IMR-90 (cell line): ENCODE results near the gene ANKRD35. TPM values are rescaled to one million over a fixed set of nuclear protein-coding genes. Genes with fewer than 3 reads are reported as not detected.

Source experiments
- ATAC-seq: fragments of 200-7000 bp; cut with Tn5 transposase; 2 replicates; pipeline ENCODE4 v1.9.1; 2020; ENCODE audit warnings: low read depth, mild to moderate bottlenecking, moderate library complexity
- BruUV-seq: library from RNA; stranded (reverse); fragments of 400-500 nt; replicated peaks from 2 replicates; lab custom pipeline; 2021; lab: Mats Ljungman, UMichigan
- CTCF ChIA-PET: fragments of 300-600 bp; formaldehyde crosslinking; extraction: SDS; loops from one replicate; lab custom pipeline; 2021; ENCODE audit warnings: antibody characterized with exemption; lab: Yijun Ruan, JAX
- POLR2A ChIA-PET: fragments of 300-600 bp; sonication (Branson Sonifier 250); formaldehyde crosslinking; loops from one replicate; lab custom pipeline; 2022; ENCODE audit warnings: antibody characterized with exemption; ENCODE audit not compliant: unreplicated experiment; lab: Charles Lee
- DNase-seq: peaks from one replicate; pipeline ENCODE4 v3.0.0; 2013
- H2AFZ ChIP-seq: replicated peaks from 2 replicates; pipeline ENCODE3; 2013; ENCODE audit warnings: low read length, mild to moderate bottlenecking; ENCODE audit not compliant: poor library complexity
- H2AK5ac ChIP-seq: 2 replicates; pipeline ENCODE4 v1.6.1; 2013; ENCODE audit warnings: low read depth, low read length, inconsistent platforms
- H2AK9ac ChIP-seq: replicated peaks from 2 replicates; pipeline ENCODE3; 2013; ENCODE audit warnings: mild to moderate bottlenecking, low read depth, low read length, moderate library complexity; ENCODE audit not compliant: poor library complexity
- H2BK120ac ChIP-seq: 2 replicates; pipeline ENCODE4 v1.6.1; 2013; ENCODE audit warnings: low read depth, low read length, inconsistent platforms
- H2BK15ac ChIP-seq: 3 replicates; pipeline ENCODE4 v1.6.1; 2013; ENCODE audit warnings: low read depth, low read length, inconsistent platforms
- H2BK20ac ChIP-seq: 2 replicates; pipeline ENCODE4 v1.6.1; 2013; ENCODE audit warnings: low read depth, mild to moderate bottlenecking, inconsistent platforms, low read length, moderate library complexity
- H2BK5ac ChIP-seq: 2 replicates; pipeline ENCODE4 v1.6.1; 2013; ENCODE audit warnings: mild to moderate bottlenecking, low read depth, low read length, inconsistent platforms; ENCODE audit not compliant: poor library complexity, severe bottlenecking
- H3K14ac ChIP-seq: replicated peaks from 2 replicates; pipeline ENCODE4 v1.6.1; 2013; ENCODE audit warnings: low read depth, low read length, inconsistent platforms
- H3K18ac ChIP-seq: 2 replicates; pipeline ENCODE4 v1.6.1; 2013; ENCODE audit warnings: low read depth, low read length, control low read depth
- H3K23ac ChIP-seq: 2 replicates; pipeline ENCODE4 v1.6.1; 2013; ENCODE audit warnings: low read depth, low read length, inconsistent platforms
- H3K27ac ChIP-seq: 2 replicates; pipeline ENCODE4 v1.5.1; 2013; ENCODE audit warnings: mild to moderate bottlenecking, control low read depth, low read length; ENCODE audit not compliant: insufficient read depth
- H3K27me3 ChIP-seq: 2 replicates; pipeline ENCODE4 v1.6.1; 2013; ENCODE audit warnings: low read length; ENCODE audit not compliant: control insufficient read depth, insufficient read depth
- H3K36me3 ChIP-seq: 2 replicates; pipeline ENCODE4 v1.6.1; 2013; ENCODE audit warnings: low read length, mixed read lengths; ENCODE audit not compliant: control insufficient read depth, insufficient read depth
- H3K4ac ChIP-seq: 2 replicates; pipeline ENCODE4 v1.6.1; 2013; ENCODE audit warnings: low read depth, low read length, inconsistent platforms
- H3K4me1 ChIP-seq: 2 replicates; pipeline ENCODE4 v1.6.1; 2013; ENCODE audit warnings: low read length, mixed read lengths; ENCODE audit not compliant: control insufficient read depth, insufficient read depth
- H3K4me2 ChIP-seq: 2 replicates; pipeline ENCODE4 v1.6.1; 2013; ENCODE audit warnings: low read depth, mild to moderate bottlenecking, control low read depth, low read length, moderate library complexity
- H3K4me3 ChIP-seq: 2 replicates; pipeline ENCODE4 v1.5.1; 2013; ENCODE audit warnings: low read depth, mild to moderate bottlenecking, control low read depth, low read length, moderate library complexity; ENCODE audit not compliant: insufficient read depth
- H3K56ac ChIP-seq: 2 replicates; pipeline ENCODE4 v1.6.1; 2013; ENCODE audit warnings: low read length, inconsistent platforms; ENCODE audit not compliant: insufficient read depth; ENCODE audit errors: extremely low read depth
- H3K79me1 ChIP-seq, 2 experiments: 2 replicates each; pipeline ENCODE4 v1.6.1; 2013; ENCODE audit warnings: low read length in 2 of 2, inconsistent platforms in 1 of 2, low read depth in 1 of 2
- H3K9ac ChIP-seq: 2 replicates; pipeline ENCODE4 v1.6.1; 2013; ENCODE audit warnings: low read depth, low read length, control low read depth
- H3K9me1 ChIP-seq: 2 replicates; pipeline ENCODE4 v1.6.1; 2013; ENCODE audit warnings: low read length, inconsistent platforms; ENCODE audit not compliant: insufficient read depth
- H3K9me3 ChIP-seq: 2 replicates; pipeline ENCODE4 v1.6.1; 2013; ENCODE audit warnings: low read length; ENCODE audit not compliant: control insufficient read depth, insufficient read depth
- H4K20me1 ChIP-seq: 2 replicates; pipeline ENCODE4 v1.6.1; 2013; ENCODE audit warnings: low read length, inconsistent platforms; ENCODE audit not compliant: insufficient read depth
- H4K5ac ChIP-seq: 2 replicates; pipeline ENCODE4 v1.6.1; 2013; ENCODE audit warnings: mild to moderate bottlenecking, low read depth, low read length, control low read depth
- H4K8ac ChIP-seq, 2 experiments: 2 replicates each; pipeline ENCODE4 v1.6.1; 2013; ENCODE audit warnings: low read depth in 2 of 2, low read length in 2 of 2, control low read depth in 1 of 2, inconsistent platforms in 1 of 2
- H4K91ac ChIP-seq: 2 replicates; pipeline ENCODE4 v1.6.1; 2013; ENCODE audit warnings: low read depth, low read length, inconsistent platforms; ENCODE audit not compliant: insufficient read depth
- CEBPB ChIP-seq: IDR thresholded peaks from 2 replicates; pipeline ENCODE4 v1.6.1; 2012; ENCODE audit warnings: low read depth, low read length, improper control_type of control experiment
- CTCF ChIP-seq: conservative IDR thresholded peaks from 2 replicates; pipeline ENCODE4 v1.5.1; 2012; ENCODE audit warnings: mild to moderate bottlenecking, low read depth, low read length, improper control_type of control experiment
- ELK1 ChIP-seq: fragments of 150-350 bp; IDR thresholded peaks from 2 replicates; pipeline ENCODE4 v1.6.1; 2016; ENCODE audit warnings: low read depth, mild to moderate bottlenecking, low read length, moderate library complexity, borderline replicate concordance
- FOS ChIP-seq: fragments of 150-350 bp; IDR thresholded peaks from 2 replicates; pipeline ENCODE4 v1.6.1; 2016; ENCODE audit warnings: low read depth, low read length
- MAZ ChIP-seq: IDR thresholded peaks from 2 replicates; pipeline ENCODE4 v1.6.1; 2012; ENCODE audit warnings: low read depth, mild to moderate bottlenecking, low read length, improper control_type of control experiment, moderate library complexity, borderline replicate concordance
- MXI1 ChIP-seq: IDR thresholded peaks from 2 replicates; pipeline ENCODE4 v1.6.1; 2012; ENCODE audit warnings: low read depth, mild to moderate bottlenecking, low read length, moderate library complexity, borderline replicate concordance
- POLR2A ChIP-seq: IDR thresholded peaks from 2 replicates; pipeline ENCODE4 v1.6.1; 2012; ENCODE audit warnings: mild to moderate bottlenecking, low read depth, low read length
- RCOR1 ChIP-seq: IDR thresholded peaks from 2 replicates; pipeline ENCODE4 v1.6.1; 2012; ENCODE audit warnings: mild to moderate bottlenecking, low read length, improper control_type of control experiment; ENCODE audit not compliant: insufficient replicate concordance
- SMC3 ChIP-seq: fragments of 150-350 bp; IDR thresholded peaks from 2 replicates; pipeline ENCODE4 v1.6.1; 2016; ENCODE audit warnings: low read depth, mild to moderate bottlenecking, antibody characterized with exemption, low read length, moderate library complexity
- USF2 ChIP-seq: fragments of 150-350 bp; IDR thresholded peaks from 2 replicates; pipeline ENCODE4 v1.6.1; 2017; ENCODE audit warnings: mild to moderate bottlenecking, antibody characterized with exemption, low read length, low read depth
- WGBS, 2 experiments: methylation state at CpG; one replicate each; pipeline versions ENCODE4 v1.1.5 to v1.1.7; 2013; ENCODE audit warnings: missing lambda C conversion rate in 2 of 2; ENCODE audit not compliant: insufficient read length in 1 of 2; ENCODE audit errors: extremely low coverage in 2 of 2; 5-methylcytosine and 5-hydroxymethylcytosine counted together
- dilution Hi-C: fragments of 300-500 bp; cut with HindIII; formaldehyde crosslinking; loops from one replicate; pipeline ENCODE4 v1.14.3; 2018; ENCODE audit warnings: low sequenced_read_pairs; ENCODE audit not compliant: unreplicated experiment
- in situ Hi-C: fragments of 300-500 bp; cut with MboI; formaldehyde crosslinking; loops from 3 replicates; pipeline ENCODE4 v1.14.3; 2019; ENCODE audit warnings: low sequenced_read_pairs, inconsistent platforms, mixed read lengths
- intact Hi-C: fragments of 100-400 bp; cut with micrococcal nuclease; formaldehyde crosslinking; loops from 2 replicates; pipeline ENCODE4 v1.10.0; 2022
- polyA plus RNA-seq, 3 experiments: library from polyadenylated mRNA; depleted of rRNA; stranded (reverse); fragments of >200 nt; gene quantifications; 2 replicates each; pipeline ENCODE4 v1.2.3, GENCODE V29; 2012; ENCODE audit warnings: low replicate concordance in 1 of 3
- total RNA-seq: library from RNA; depleted of rRNA; stranded (reverse); fragments of >200 nt; gene quantifications from 2 replicates; pipeline ENCODE4 v1.2.3, GENCODE V29; 2012

ANKRD35 gene
- total and polyA plus RNA-seq, 2 of the 4 experiments (the other 2 are of a cell fraction) = 0.90 to 2.4 TPM

GRCh38 chr1:145843031-145843430 is 42.6 kb downstream of the ANKRD35 start (continued):
- no peak for TF ChIP-seq MAZ

- no peak overlapping the region for H4K5ac ChIP-seq
- H3K27ac ChIP-seq = no peak overlapping the region
- H4K8ac ChIP-seq = no peak overlapping the region
- no peak overlapping the region for H3K23ac ChIP-seq
- DNase-seq (no peak), ATAC-seq (no peak)
- no peak overlapping the region for H2BK20ac ChIP-seq
- H4K91ac ChIP-seq = no peak overlapping the region
- H3K9me1 ChIP-seq = no peaks in the 10 kb centered on the region
- no peak overlapping the region for H2BK15ac ChIP-seq
- in situ Hi-C loops = no loop called here
- intact Hi-C loops = no loop called here
- no peak overlapping the region for H3K14ac ChIP-seq
- H2AK9ac ChIP-seq = no peak overlapping the region
- H3K36me3 ChIP-seq = peaks cover 64% of the 10 kb centered on the region
- no peaks in the 10 kb centered on the region for H4K20me1 ChIP-seq
- ChIA-PET CTCF (no interaction called here), POLR2A (no interaction called here)
- no peaks in the 10 kb centered on the region for H3K4me1 ChIP-seq
- dilution Hi-C loops = no loop called here
- no peak overlapping the region for H3K9ac ChIP-seq
- no peak overlapping the region for H2BK120ac ChIP-seq
- no peak overlapping the region for H2AK5ac ChIP-seq
- H3K18ac ChIP-seq = no peak overlapping the region
- no peaks in the 10 kb centered on the region for H3K9me3 ChIP-seq
- H3K4me2 ChIP-seq = no peak overlapping the region
- H3K27me3 ChIP-seq = no peaks in the 10 kb centered on the region
- no peak overlapping the region for H3K56ac ChIP-seq
- no CpG with 5 or more reads among the region's 1 CpG for WGBS, 2 experiments
- BruUV-seq = no TSS peak
- no peak for TF ChIP-seq RCOR1
- TF ChIP-seq FOS = no peak
- no peak for TF ChIP-seq USF2
- no peak for TF ChIP-seq ELK1
- TF ChIP-seq SMC3 = no peak
- TF ChIP-seq CTCF = no peak
- TF ChIP-seq MAZ = no peak
- no peak for TF ChIP-seq POLR2A
- no peak for TF ChIP-seq MXI1
- no peak for TF ChIP-seq CEBPB
- no peak overlapping the region for H3K4ac ChIP-seq
- H3K79me1 ChIP-seq = peaks cover 3 to 9% of the 10 kb centered on the region in 2 experiments; a peak in 3 of 4 replicates
- H2BK5ac ChIP-seq = no peak overlapping the region
- H3K4me3 ChIP-seq = no peak overlapping the region
- no peak overlapping the region for H2AFZ ChIP-seq
Measured at GRCh38 chr1:145837656-145838055, 48.0 kb downstream of the ANKRD35 start.
